ENCODE measurements around the gene SPINK9.
A peak's percentile ranks its signal among the peaks of the same experiment; 100 is the strongest.

SPINK9 gene

GRCh38 chr5:148378670-148379069 lies 43.3 kb downstream of the SPINK9 start:
- POLR2A ChIA-PET: no interaction called here
- Histone ChIP-seq H3K4me1 (ENCODE audit: control insufficient read depth, insufficient read depth, low read length) (no peaks in the 10 kb centered on the region), H3K9me3 (ENCODE audit: control insufficient read depth, insufficient read depth, low read depth, low read length) (no peaks in the 10 kb centered on the region), H3K4me3 (ENCODE audit: low read depth, low read length) (no peak overlapping the region), H3K27ac (ENCODE audit: extremely low read depth, low read depth, low read length) (no peak overlapping the region), H3K36me3 (ENCODE audit: control insufficient read depth in 2 of 2, insufficient read depth in 1 of 2, low read length in 2 of 2) (peaks cover 0 to 3% of the 10 kb centered on the region in 2 experiments; a peak in 1 of 3 replicates)
- CTCF ChIA-PET: no interaction called here
- TF ChIP-seq SETDB1 (IDR thresholded peaks at IDR 0.05; ENCODE audit: insufficient read length, low read length): peak; percentile 46
- TF ChIP-seq ZBTB1 (tag by site-specific recombination; IDR thresholded peaks at IDR 0.05): no peak

GRCh38 chr5:148379340-148379739 lies 44.0 kb downstream of the SPINK9 start:
- ChIA-PET POLR2A (no interaction called here), CTCF (no interaction called here)
- H3K9me3 ChIP-seq (ENCODE audit: control insufficient read depth, insufficient read depth, low read depth, low read length): no peaks in the 10 kb centered on the region
- no peaks in the 10 kb centered on the region for H3K4me1 ChIP-seq (ENCODE audit: control insufficient read depth, insufficient read depth, low read length)
- TF ChIP-seq TRIM28 (IDR thresholded peaks at IDR 0.05; ENCODE audit: borderline replicate concordance, low read length): no peak
- no peak for TF ChIP-seq ZNF433 (tag by site-specific recombination; IDR thresholded peaks at IDR 0.05; ENCODE audit: low read depth)
- no peak for TF ChIP-seq ZNF626 (tag by site-specific recombination; IDR thresholded peaks at IDR 0.05)
- no peak for TF ChIP-seq ZNF184 (tag by site-specific recombination; IDR thresholded peaks at IDR 0.05)
- TF ChIP-seq FEZF1 (tag by site-specific recombination; IDR thresholded peaks at IDR 0.05): no peak
- TF ChIP-seq ZNF664 (tag by site-specific recombination; IDR thresholded peaks at IDR 0.05): no peak
- TF ChIP-seq ZNF747 (tag by site-specific recombination; IDR thresholded peaks at IDR 0.05): no peak
- no peak for TF ChIP-seq PRDM2 (tag by site-specific recombination; IDR thresholded peaks at IDR 0.05; ENCODE audit: borderline replicate concordance)
- no peak for TF ChIP-seq ZNF707 (tag by site-specific recombination; IDR thresholded peaks at IDR 0.05)
- TF ChIP-seq, protein P1, sequence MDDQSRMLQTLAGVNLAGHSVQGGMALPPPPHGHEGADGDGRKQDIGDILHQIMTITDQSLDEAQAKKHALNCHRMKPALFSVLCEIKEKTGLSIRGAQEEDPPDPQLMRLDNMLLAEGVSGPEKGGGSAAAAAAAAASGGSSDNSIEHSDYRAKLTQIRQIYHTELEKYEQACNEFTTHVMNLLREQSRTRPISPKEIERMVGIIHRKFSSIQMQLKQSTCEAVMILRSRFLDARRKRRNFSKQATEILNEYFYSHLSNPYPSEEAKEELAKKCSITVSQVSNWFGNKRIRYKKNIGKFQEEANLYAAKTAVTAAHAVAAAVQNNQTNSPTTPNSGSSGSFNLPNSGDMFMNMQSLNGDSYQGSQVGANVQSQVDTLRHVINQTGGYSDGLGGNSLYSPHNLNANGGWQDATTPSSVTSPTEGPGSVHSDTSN (CRISPR knock-in tag; IDR thresholded peaks at IDR 0.05): no peak
- TF ChIP-seq, protein P2, sequence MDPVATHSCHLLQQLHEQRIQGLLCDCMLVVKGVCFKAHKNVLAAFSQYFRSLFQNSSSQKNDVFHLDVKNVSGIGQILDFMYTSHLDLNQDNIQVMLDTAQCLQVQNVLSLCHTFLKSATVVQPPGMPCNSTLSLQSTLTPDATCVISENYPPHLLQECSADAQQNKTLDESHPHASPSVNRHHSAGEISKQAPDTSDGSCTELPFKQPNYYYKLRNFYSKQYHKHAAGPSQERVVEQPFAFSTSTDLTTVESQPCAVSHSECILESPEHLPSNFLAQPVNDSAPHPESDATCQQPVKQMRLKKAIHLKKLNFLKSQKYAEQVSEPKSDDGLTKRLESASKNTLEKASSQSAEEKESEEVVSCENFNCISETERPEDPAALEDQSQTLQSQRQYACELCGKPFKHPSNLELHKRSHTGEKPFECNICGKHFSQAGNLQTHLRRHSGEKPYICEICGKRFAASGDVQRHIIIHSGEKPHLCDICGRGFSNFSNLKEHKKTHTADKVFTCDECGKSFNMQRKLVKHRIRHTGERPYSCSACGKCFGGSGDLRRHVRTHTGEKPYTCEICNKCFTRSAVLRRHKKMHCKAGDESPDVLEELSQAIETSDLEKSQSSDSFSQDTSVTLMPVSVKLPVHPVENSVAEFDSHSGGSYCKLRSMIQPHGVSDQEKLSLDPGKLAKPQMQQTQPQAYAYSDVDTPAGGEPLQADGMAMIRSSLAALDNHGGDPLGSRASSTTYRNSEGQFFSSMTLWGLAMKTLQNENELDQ (tag by site-specific recombination; IDR thresholded peaks at IDR 0.05; ENCODE audit: low read depth): no peak
- no peak for TF ChIP-seq ZNF221 (tag by site-specific recombination; IDR thresholded peaks at IDR 0.05; ENCODE audit: borderline replicate concordance)
- TF ChIP-seq ZNF112 (tag by site-specific recombination; IDR thresholded peaks at IDR 0.05): no peak
- H3K36me3 ChIP-seq (ENCODE audit: control insufficient read depth in 2 of 2, insufficient read depth in 1 of 2, low read length in 2 of 2): peaks cover 0 to 3% of the 10 kb centered on the region in 2 experiments; a peak in 1 of 3 replicates
- H3K4me3 ChIP-seq (ENCODE audit: low read depth, low read length): no peak overlapping the region
- H3K27ac ChIP-seq (ENCODE audit: extremely low read depth, low read depth, low read length): no peak overlapping the region
